ENCODE measurements around the gene ZNF217. TPM values are rescaled to one million over a fixed set of nuclear protein-coding genes. Genes with fewer than 3 reads are reported as not detected.

ZNF217 gene
- total and polyA plus RNA-seq, 9 of the 15 experiments (the other 6 are each of a cell fraction or from before 2014, with no cell fraction given) = 3.0 to 41.8 (median 16.8) TPM

- TF ChIP-seq TEAD1 (CRISPR knock-in tag; IDR thresholded peaks at IDR 0.05) (0 out of 4 replicates have a peak, but pooled peaks of 1 of the 2 experiments have one; percentile 15), NCOR1 (IDR thresholded peaks at IDR 0.05) (peak; percentile 67), BCLAF1 (IDR thresholded peaks at IDR 0.05; ENCODE audit: borderline replicate concordance in 1 of 2, control insufficient read depth in 1 of 2, low read depth in 2 of 2, low read length in 1 of 2) (peak in 1 of 2 experiments; percentile 66; a peak in 1 of 4 replicates), NR2C2 (CRISPR knock-in tag; IDR thresholded peaks at IDR 0.05) (no peak), NR2C2 (tag; IDR thresholded peaks at IDR 0.05) (peak; percentile 19; the same call in 1 of the 2 replicates), RBBP5 (IDR thresholded peaks at IDR 0.05; ENCODE audit: borderline replicate concordance, insufficient read depth, low read length, poor library complexity, severe bottlenecking) (no peak), TEAD2 (tag; IDR thresholded peaks at IDR 0.05) (peak; percentile 56), ZNF24 (IDR thresholded peaks at IDR 0.05) (no peak; the same call in 1 of the 2 replicates), POLR2H (tag; IDR thresholded peaks at IDR 0.05; ENCODE audit: low read depth) (peak; percentile 54), MYNN (IDR thresholded peaks at IDR 0.05) (0 out of 2 replicates have a peak, but pooled peaks have one; percentile 44), MYNN (CRISPR knock-in tag; IDR thresholded peaks at IDR 0.05) (no peak), ZKSCAN8 (CRISPR knock-in tag; IDR thresholded peaks at IDR 0.05) (0 out of 2 replicates have a peak, but pooled peaks have one; percentile 19), LEF1 (IDR thresholded peaks at IDR 0.05) (peak; percentile 39; the same call in 1 of the 2 replicates), MNT (conservative IDR thresholded peaks at IDR 0.05) (peak in 1 of 2 experiments; percentile 53; a peak in 1 of 4 replicates), BCOR (IDR thresholded peaks at IDR 0.05) (peak; percentile 43; the same call in 1 of the 2 replicates), MTA2 (IDR thresholded peaks at IDR 0.05; ENCODE audit: low read depth) (peak; percentile 74), ZNF224 (CRISPR knock-in tag; IDR thresholded peaks at IDR 0.05) (no peak), RCOR1 (IDR thresholded peaks at IDR 0.05; ENCODE audit: borderline replicate concordance in 1 of 2, low read depth in 2 of 2, low read length in 2 of 2) (peak in 1 of 2 experiments; percentile 24; a peak in 1 of 4 replicates), POLR2AphosphoS5 (IDR thresholded peaks at IDR 0.05; ENCODE audit: control insufficient read depth, insufficient read depth, low read depth, low read length) (peak; percentile 39; the same call in 1 of the 2 replicates), TAL1 (IDR thresholded peaks at IDR 0.05) (peak; percentile 78), CBFA2T2 (conservative IDR thresholded peaks at IDR 0.05) (peak; percentile 75)
Observed at GRCh38 chr20:53611449-53611894, 17.8 kb upstream of the ZNF217 start (continued).
